Loucy (cell line): ENCODE measurements around the gene SCO2.
A peak's percentile ranks its signal among the peaks of the same experiment; 100 is the strongest.

Source experiments
- H2AFZ ChIP-seq: fragments of 200-600 bp; sonication (generic); 2 replicates; pipeline ENCODE4 v1.6.0; 2016; ENCODE audit warnings: antibody characterized with exemption, mild to moderate bottlenecking, low read length, moderate library complexity
- H3F3A ChIP-seq: fragments of 200-600 bp; 2 replicates; pipeline ENCODE4 v1.6.0; 2016; ENCODE audit warnings: antibody characterized with exemption, low read depth, mild to moderate bottlenecking
- H3K27me3 ChIP-seq: fragments of 200-600 bp; sonication (generic); 2 replicates; pipeline ENCODE4 v1.6.1; 2014; ENCODE audit warnings: low read length, mild to moderate bottlenecking; ENCODE audit not compliant: insufficient read depth, poor library complexity, severe bottlenecking
- H3K36me3 ChIP-seq: fragments of 200-600 bp; sonication (generic); 2 replicates; pipeline ENCODE4 v1.6.1; 2016; ENCODE audit warnings: low read length; ENCODE audit not compliant: insufficient read depth
- H3K4me1 ChIP-seq: fragments of 200-600 bp; sonication (generic); 2 replicates; pipeline ENCODE4 v1.5.1; 2014; ENCODE audit warnings: low read length, mild to moderate bottlenecking; ENCODE audit not compliant: insufficient read depth, poor library complexity, severe bottlenecking
- H3K4me2 ChIP-seq: fragments of 200-600 bp; sonication (generic); 2 replicates; pipeline ENCODE4 v1.6.0; 2014; ENCODE audit warnings: antibody characterized with exemption, low read length, low read depth, mild to moderate bottlenecking; ENCODE audit not compliant: poor library complexity, severe bottlenecking
- H3K4me3 ChIP-seq: fragments of 200-600 bp; sonication (generic); 2 replicates; pipeline ENCODE4 v1.5.1; 2014; ENCODE audit warnings: low read length, mild to moderate bottlenecking, mixed read lengths; ENCODE audit not compliant: poor library complexity, severe bottlenecking
- H3K79me2 ChIP-seq: fragments of 200-600 bp; sonication (generic); 2 replicates; pipeline ENCODE4 v1.6.1; 2014; ENCODE audit warnings: low read length; ENCODE audit not compliant: insufficient read depth
- H3K9ac ChIP-seq: fragments of 200-600 bp; sonication (generic); 2 replicates; pipeline ENCODE4 v1.6.0; 2014; ENCODE audit warnings: mild to moderate bottlenecking, low read depth, low read length, moderate library complexity; ENCODE audit not compliant: poor library complexity, severe bottlenecking
- H3K9me2 ChIP-seq: fragments of 200-600 bp; sonication (generic); replicated peaks from 2 replicates; pipeline ENCODE4 v1.6.1; 2016; ENCODE audit warnings: low read depth, low read length, mixed read lengths
- H3K9me3 ChIP-seq: fragments of 200-600 bp; sonication (generic); 2 replicates; pipeline ENCODE4 v1.6.1; 2014; ENCODE audit warnings: mild to moderate bottlenecking, antibody characterized with exemption, low read length, low read depth; ENCODE audit not compliant: insufficient read depth
- H4K20me1 ChIP-seq: fragments of 200-600 bp; sonication (generic); 2 replicates; pipeline ENCODE4 v1.6.0; 2014; ENCODE audit warnings: antibody characterized with exemption, low read length, mild to moderate bottlenecking; ENCODE audit not compliant: insufficient read depth, poor library complexity, severe bottlenecking
- EZH2phosphoT487 ChIP-seq: fragments of 200-600 bp; IDR thresholded peaks from 2 replicates; pipeline ENCODE4 v1.6.1; 2018; ENCODE audit warnings: antibody characterized with exemption, mild to moderate bottlenecking, moderate library complexity, borderline replicate concordance
- TF ChIP-seq, protein P1 (sequence below): fragments of 200-600 bp; sonication (generic); conservative IDR thresholded peaks from 2 replicates; pipeline ENCODE4 v1.5.1; 2014; ENCODE audit warnings: mild to moderate bottlenecking, antibody characterized with exemption, low read length

The SCO2 gene

DNA sequence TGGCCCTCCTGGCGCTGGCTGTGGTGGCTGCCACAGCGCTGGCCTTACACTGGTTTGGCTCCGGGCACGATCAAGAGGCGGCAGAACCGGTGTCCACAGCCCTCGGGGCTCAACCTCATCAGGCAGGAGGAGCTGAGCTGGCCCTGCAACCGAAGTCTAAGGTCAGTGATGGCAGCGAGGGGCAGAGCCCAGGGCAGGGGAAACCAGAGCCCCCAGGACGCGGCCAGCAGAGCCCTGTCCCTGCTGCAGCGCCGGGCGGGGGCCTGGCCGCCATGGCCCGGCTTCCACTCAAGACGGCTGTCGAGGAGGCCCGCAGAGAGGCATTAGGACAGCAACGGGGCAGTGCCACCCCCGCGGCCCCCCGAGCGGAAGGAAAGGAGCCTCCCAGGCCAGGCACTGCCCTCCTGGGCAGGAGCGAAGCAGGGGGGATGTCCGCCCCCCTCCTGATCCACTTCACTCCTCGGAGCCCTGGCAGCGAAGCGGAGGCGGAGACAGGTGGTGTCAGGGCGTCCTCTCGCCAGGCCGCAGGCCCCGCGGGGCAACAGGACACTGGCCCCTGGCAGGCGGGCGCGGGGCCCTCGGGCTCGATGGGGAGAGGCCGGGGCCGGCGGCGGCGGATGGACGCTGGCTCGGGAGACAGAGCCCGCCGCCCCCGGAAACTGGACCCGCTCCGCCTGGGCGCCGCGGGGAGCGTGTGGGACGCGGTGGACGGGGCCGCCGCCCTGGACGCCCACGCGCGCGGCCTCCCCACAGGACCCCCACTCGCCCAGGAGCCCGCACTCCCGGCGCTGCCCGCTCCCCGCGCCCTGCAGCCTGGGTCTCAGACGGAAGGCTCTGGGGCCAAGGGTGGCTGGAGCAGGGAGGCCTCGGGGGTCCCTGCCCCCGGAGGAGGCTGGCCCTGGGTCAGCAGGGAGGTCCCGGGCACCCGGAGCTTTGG is 21.2 kb upstream of the SCO2 start:
- H3F3A ChIP-seq: no peaks in the 10 kb centered on the region
- H4K20me1 ChIP-seq: no peaks in the 10 kb centered on the region
- no peak overlapping the region for H2AFZ ChIP-seq
- no peaks in the 10 kb centered on the region for H3K36me3 ChIP-seq
- peaks cover 6% of the 10 kb centered on the region; the same call in 1 of the 2 replicates for H3K79me2 ChIP-seq
- peak overlapping the region; percentile 46 for H3K9ac ChIP-seq
- H3K9me3 ChIP-seq: no peaks in the 10 kb centered on the region
- H3K4me2 ChIP-seq: peak overlapping the region; percentile 75
- no peak overlapping the region for H3K4me3 ChIP-seq
- no peaks in the 10 kb centered on the region for H3K9me2 ChIP-seq
- H3K4me1 ChIP-seq: peaks cover 31% of the 10 kb centered on the region
- no peaks in the 10 kb centered on the region for H3K27me3 ChIP-seq
- TF ChIP-seq, protein P1, sequence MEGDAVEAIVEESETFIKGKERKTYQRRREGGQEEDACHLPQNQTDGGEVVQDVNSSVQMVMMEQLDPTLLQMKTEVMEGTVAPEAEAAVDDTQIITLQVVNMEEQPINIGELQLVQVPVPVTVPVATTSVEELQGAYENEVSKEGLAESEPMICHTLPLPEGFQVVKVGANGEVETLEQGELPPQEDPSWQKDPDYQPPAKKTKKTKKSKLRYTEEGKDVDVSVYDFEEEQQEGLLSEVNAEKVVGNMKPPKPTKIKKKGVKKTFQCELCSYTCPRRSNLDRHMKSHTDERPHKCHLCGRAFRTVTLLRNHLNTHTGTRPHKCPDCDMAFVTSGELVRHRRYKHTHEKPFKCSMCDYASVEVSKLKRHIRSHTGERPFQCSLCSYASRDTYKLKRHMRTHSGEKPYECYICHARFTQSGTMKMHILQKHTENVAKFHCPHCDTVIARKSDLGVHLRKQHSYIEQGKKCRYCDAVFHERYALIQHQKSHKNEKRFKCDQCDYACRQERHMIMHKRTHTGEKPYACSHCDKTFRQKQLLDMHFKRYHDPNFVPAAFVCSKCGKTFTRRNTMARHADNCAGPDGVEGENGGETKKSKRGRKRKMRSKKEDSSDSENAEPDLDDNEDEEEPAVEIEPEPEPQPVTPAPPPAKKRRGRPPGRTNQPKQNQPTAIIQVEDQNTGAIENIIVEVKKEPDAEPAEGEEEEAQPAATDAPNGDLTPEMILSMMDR: no peak
- TF ChIP-seq EZH2phosphoT487: no peak

DNA sequence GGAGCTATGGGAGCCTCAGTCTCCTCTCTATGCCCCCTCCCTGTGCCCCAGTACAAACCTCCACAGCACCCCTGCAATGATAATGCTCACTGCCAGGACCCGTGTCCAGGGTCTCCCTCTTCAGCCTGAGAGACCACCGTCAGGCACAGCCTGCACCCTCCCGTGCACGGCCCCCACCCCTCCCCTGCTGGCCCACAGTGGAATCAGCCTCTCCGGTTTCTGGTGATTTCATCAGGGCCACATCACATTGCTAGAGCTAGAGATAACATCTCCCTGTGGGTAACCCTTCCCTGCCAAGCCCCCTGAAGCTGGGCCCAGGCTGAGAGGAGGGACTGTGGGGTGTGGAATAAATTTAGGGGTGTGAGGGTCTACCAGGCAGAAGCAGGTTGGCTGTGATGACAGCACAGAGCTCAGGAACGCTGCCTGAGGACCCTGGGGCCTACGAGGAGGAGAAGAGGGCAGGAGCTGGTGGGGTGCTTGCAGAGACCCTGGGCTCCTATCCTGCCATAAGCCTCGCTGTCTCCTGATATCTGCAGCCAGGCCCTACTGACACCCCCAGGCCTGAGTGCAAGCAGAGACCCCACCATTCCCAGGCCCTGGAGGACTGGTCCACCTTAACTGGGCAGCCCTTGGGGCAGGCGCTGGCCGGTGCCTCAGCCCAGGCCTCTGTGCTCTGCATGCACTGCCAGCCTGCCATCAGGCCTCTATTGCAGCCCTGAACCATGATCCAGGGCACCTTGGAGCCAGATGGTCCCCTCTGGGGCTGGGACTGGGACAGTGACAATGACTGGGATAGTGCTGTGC is 20.3 kb upstream of the SCO2 start, which contains the start of gene KLHDC7B:
Gene KLHDC7B, plus strand, starts transcription at position 378 of the 804 bp plus-strand sequence. Its CDS starts 345 bp downstream, at position 723.
- Histone ChIP-seq H3K9me3 (no peaks in the 10 kb centered on the region), H3K9ac (peak within 1 kb of the TSS; percentile 46), H3F3A (no peaks in the 10 kb centered on the region), H3K27me3 (no peaks in the 10 kb centered on the region), H4K20me1 (no peaks in the 10 kb centered on the region), H3K79me2 (peaks cover 6% of the 10 kb centered on the region; the same call in 1 of the 2 replicates), H3K4me2 (peak within 1 kb of the TSS; percentile 75), H3K9me2 (no peaks in the 10 kb centered on the region), H3K36me3 (no peaks in the 10 kb centered on the region), H2AFZ (no peak within 1 kb of the TSS), H3K4me1 (peaks cover 31% of the 10 kb centered on the region), H3K4me3 (peak within 1 kb of the TSS; percentile 49)
- TF ChIP-seq, protein P1: peak; percentile 47
- TF ChIP-seq EZH2phosphoT487: no peak

DNA sequence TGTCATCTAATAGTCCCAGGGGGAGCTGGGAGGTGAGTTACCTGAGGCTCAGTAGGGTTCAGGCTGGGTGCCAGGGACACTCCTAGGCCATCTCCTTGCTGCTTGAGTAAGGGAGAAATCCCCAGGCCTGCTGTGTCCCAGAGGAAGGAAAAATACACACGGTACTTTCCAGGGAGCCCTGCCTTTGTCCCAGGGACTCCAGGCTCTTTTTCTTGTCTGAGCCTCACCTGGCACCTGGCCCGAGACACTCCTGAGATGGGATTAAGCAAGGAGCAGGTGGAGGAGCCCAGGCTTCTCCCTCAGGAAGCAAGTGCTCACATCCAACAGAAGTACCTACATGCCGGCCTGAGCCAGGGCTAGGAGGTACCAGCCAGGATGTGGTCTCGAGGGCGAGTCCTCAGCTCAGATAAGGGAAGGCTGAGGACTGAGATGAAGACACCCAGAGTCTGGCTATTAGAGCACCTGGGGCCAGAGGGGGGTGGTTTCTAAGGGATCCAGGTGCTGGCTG is 19.4 kb upstream of the SCO2 start:
- Histone ChIP-seq H3K4me1 (peaks cover 31% of the 10 kb centered on the region), H3K9me3 (no peaks in the 10 kb centered on the region), H3K4me3 (peak overlapping the region; percentile 49), H3K9me2 (no peaks in the 10 kb centered on the region), H3K79me2 (peaks cover 6% of the 10 kb centered on the region; the same call in 1 of the 2 replicates), H3K9ac (peak overlapping the region; percentile 46), H2AFZ (no peak overlapping the region), H3K27me3 (no peaks in the 10 kb centered on the region), H3K36me3 (no peaks in the 10 kb centered on the region), H4K20me1 (no peaks in the 10 kb centered on the region), H3F3A (no peaks in the 10 kb centered on the region), H3K4me2 (peak overlapping the region; percentile 75)
- TF ChIP-seq EZH2phosphoT487: no peak
- TF ChIP-seq, protein P1: no peak
